ENCODE results near the gene NINJ2. TPM values are rescaled to one million over a fixed set of nuclear protein-coding genes. Genes with fewer than 3 reads are reported as not detected.
"Not testable (repeated sequence)": the region's sequence is repeated elsewhere in the genome, so short reads cannot be mapped to it uniquely, and the experiment has no call there.

The NINJ2 gene
- total RNA-seq, 1 experiment from 2014 or later, result not detected

- TF ChIP-seq CTCF (IDR thresholded peaks at IDR 0.05; ENCODE audit: unreplicated experiment), result no peak
- H3K27ac Mint-ChIP-seq (ENCODE audit: unreplicated experiment), result no peak overlapping the region
- no peak overlapping the region for H3K4me3 Mint-ChIP-seq (ENCODE audit: low read depth, unreplicated experiment)
- H3K4me1 Mint-ChIP-seq (ENCODE audit: low read depth, unreplicated experiment), result peaks cover 12% of the 10 kb centered on the region
- no peak for DNase-seq
- intact Hi-C loops (cut with micrococcal nuclease; ENCODE audit: unreplicated experiment), result loop anchor here (10.0 kb wide), 1 partner anchor 62 kb away; no protein-coding TSS in a partner anchor
- H3K27me3 Mint-ChIP-seq (ENCODE audit: unreplicated experiment), result no peaks in the 10 kb centered on the region
- peaks cover 9% of the 10 kb centered on the region for H3K36me3 Mint-ChIP-seq (ENCODE audit: insufficient read depth, unreplicated experiment)
- BruUV-seq (replicated peaks), result no TSS peak
- H3K9me3 Mint-ChIP-seq (ENCODE audit: low read depth, unreplicated experiment), result no peaks in the 10 kb centered on the region
- CTCF ChIA-PET, result no interaction called here
Observed at GRCh38 chr12:636632-637031, 26.6 kb downstream of the NINJ2 start.

- Mint-ChIP-seq H3K9me3 (ENCODE audit: low read depth, unreplicated experiment) (no peaks in the 10 kb centered on the region), H3K4me3 (ENCODE audit: low read depth, unreplicated experiment) (no peak overlapping the region), H3K27me3 (ENCODE audit: unreplicated experiment) (no peaks in the 10 kb centered on the region), H3K27ac (ENCODE audit: unreplicated experiment) (no peak overlapping the region), H3K36me3 (ENCODE audit: insufficient read depth, unreplicated experiment) (peaks cover 13% of the 10 kb centered on the region), H3K4me1 (ENCODE audit: low read depth, unreplicated experiment) (peaks cover 17% of the 10 kb centered on the region)
- DNase-seq, result no peak
- intact Hi-C loops (cut with micrococcal nuclease; ENCODE audit: unreplicated experiment), result loop anchor here (10.0 kb wide), 1 partner anchor 59 kb away; no protein-coding TSS in a partner anchor
- TF ChIP-seq CTCF (IDR thresholded peaks at IDR 0.05; ENCODE audit: unreplicated experiment), result no peak
- BruUV-seq (replicated peaks), result no TSS peak
- CTCF ChIA-PET, result no interaction called here
Observed at GRCh38 chr12:633731-634130, 29.5 kb downstream of the NINJ2 start.

- no peak for TF ChIP-seq CTCF (IDR thresholded peaks at IDR 0.05; ENCODE audit: unreplicated experiment)
- H3K4me1 Mint-ChIP-seq (ENCODE audit: low read depth, unreplicated experiment), result peaks cover 17% of the 10 kb centered on the region
- H3K4me3 Mint-ChIP-seq (ENCODE audit: low read depth, unreplicated experiment), result peak overlapping the region; percentile 36
- no TSS peak for BruUV-seq (replicated peaks)
- CTCF ChIA-PET, result interaction anchor here (0.6 to 1.2 kb wide), 7 partner anchors 10 to 802 kb away, joined by 3 to 5 read pairs (median 3); no protein-coding TSS in a partner anchor
- no peaks in the 10 kb centered on the region for H3K9me3 Mint-ChIP-seq (ENCODE audit: low read depth, unreplicated experiment)
- H3K36me3 Mint-ChIP-seq (ENCODE audit: insufficient read depth, unreplicated experiment), result peaks cover 13% of the 10 kb centered on the region
- peak overlapping the region; percentile 86 for H3K27ac Mint-ChIP-seq (ENCODE audit: unreplicated experiment)
- peak; percentile 38 for DNase-seq
- intact Hi-C loops (cut with micrococcal nuclease; ENCODE audit: unreplicated experiment), result loop anchor here (10.0 kb wide), 1 partner anchor 57 kb away; no protein-coding TSS in a partner anchor
- no peaks in the 10 kb centered on the region for H3K27me3 Mint-ChIP-seq (ENCODE audit: unreplicated experiment)
Observed at GRCh38 chr12:632102-632696, 31.0 kb downstream of the NINJ2 start.

GRCh38 chr12:630656-631632 lies 32.3 kb downstream of the NINJ2 start:
- intact Hi-C loops (cut with micrococcal nuclease; ENCODE audit: unreplicated experiment), result loop anchor here (10.0 kb wide), 1 partner anchor 56 kb away; no protein-coding TSS in a partner anchor
- DNase-seq, result no peak
- peak overlapping the region; percentile 86 for H3K27ac Mint-ChIP-seq (ENCODE audit: unreplicated experiment)
- CTCF ChIA-PET, result interaction anchor here (0.7 kb wide), 1 partner anchor 16 kb away, joined by 3 read pairs; no protein-coding TSS in a partner anchor
- H3K27me3 Mint-ChIP-seq (ENCODE audit: unreplicated experiment), result no peaks in the 10 kb centered on the region
- H3K4me1 Mint-ChIP-seq (ENCODE audit: low read depth, unreplicated experiment), result peaks cover 17% of the 10 kb centered on the region
- H3K36me3 Mint-ChIP-seq (ENCODE audit: insufficient read depth, unreplicated experiment), result peaks cover 13% of the 10 kb centered on the region
- no TSS peak for BruUV-seq (replicated peaks)
- TF ChIP-seq CTCF (IDR thresholded peaks at IDR 0.05; ENCODE audit: unreplicated experiment), result no peak
- no peak overlapping the region for H3K4me3 Mint-ChIP-seq (ENCODE audit: low read depth, unreplicated experiment)
- no peaks in the 10 kb centered on the region for H3K9me3 Mint-ChIP-seq (ENCODE audit: low read depth, unreplicated experiment)

GRCh38 chr12:628742-629078 lies 34.5 kb downstream of the NINJ2 start:
- H3K27ac Mint-ChIP-seq (ENCODE audit: unreplicated experiment); DNase-seq; CTCF ChIA-PET; H3K9me3 Mint-ChIP-seq (ENCODE audit: low read depth, unreplicated experiment); H3K27me3 Mint-ChIP-seq (ENCODE audit: unreplicated experiment); H3K4me3 Mint-ChIP-seq (ENCODE audit: low read depth, unreplicated experiment); BruUV-seq (replicated peaks); intact Hi-C loops (cut with micrococcal nuclease; ENCODE audit: unreplicated experiment): not testable (repeated sequence)
- Mint-ChIP-seq H3K36me3 (ENCODE audit: insufficient read depth, unreplicated experiment) (peaks cover 13% of the 10 kb centered on the region), H3K4me1 (ENCODE audit: low read depth, unreplicated experiment) (peaks cover 17% of the 10 kb centered on the region)
